Epithelial cell of esophagus (primary cell): Measurements from ENCODE around the gene PIP5K1B.

Experiments used
- DNase-seq: peaks from one replicate; pipeline ENCODE4 v3.0.0; 2010; ENCODE audit warnings: low read depth
- H3K4me3 ChIP-seq: 2 replicates; pipeline ENCODE4 v1.5.1; 2011; ENCODE audit warnings: mild to moderate bottlenecking, low read length, control low read depth
- TF ChIP-seq, protein P1 (sequence below): IDR thresholded peaks from 2 replicates; pipeline ENCODE4 v1.5.1; 2011; ENCODE audit warnings: low read depth, mild to moderate bottlenecking, low read length, control low read depth, inconsistent platforms; ENCODE audit not compliant: insufficient read depth; ENCODE audit errors: missing control alignments

The PIP5K1B gene

GRCh38 chr9:68817079-68817875 is 112.2 kb downstream of the PIP5K1B start:
- TF ChIP-seq, protein P1, sequence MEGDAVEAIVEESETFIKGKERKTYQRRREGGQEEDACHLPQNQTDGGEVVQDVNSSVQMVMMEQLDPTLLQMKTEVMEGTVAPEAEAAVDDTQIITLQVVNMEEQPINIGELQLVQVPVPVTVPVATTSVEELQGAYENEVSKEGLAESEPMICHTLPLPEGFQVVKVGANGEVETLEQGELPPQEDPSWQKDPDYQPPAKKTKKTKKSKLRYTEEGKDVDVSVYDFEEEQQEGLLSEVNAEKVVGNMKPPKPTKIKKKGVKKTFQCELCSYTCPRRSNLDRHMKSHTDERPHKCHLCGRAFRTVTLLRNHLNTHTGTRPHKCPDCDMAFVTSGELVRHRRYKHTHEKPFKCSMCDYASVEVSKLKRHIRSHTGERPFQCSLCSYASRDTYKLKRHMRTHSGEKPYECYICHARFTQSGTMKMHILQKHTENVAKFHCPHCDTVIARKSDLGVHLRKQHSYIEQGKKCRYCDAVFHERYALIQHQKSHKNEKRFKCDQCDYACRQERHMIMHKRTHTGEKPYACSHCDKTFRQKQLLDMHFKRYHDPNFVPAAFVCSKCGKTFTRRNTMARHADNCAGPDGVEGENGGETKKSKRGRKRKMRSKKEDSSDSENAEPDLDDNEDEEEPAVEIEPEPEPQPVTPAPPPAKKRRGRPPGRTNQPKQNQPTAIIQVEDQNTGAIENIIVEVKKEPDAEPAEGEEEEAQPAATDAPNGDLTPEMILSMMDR, result no peak
- no peak for DNase-seq
- no peak overlapping the region for H3K4me3 ChIP-seq

- H3K4me3 ChIP-seq, result no peak overlapping the region
- DNase-seq, result no peak
- TF ChIP-seq, protein P1, result no peak
These were observed 114.0 kb downstream of the PIP5K1B start for GRCh38 chr9:68819065-68819464.

GRCh38 chr9:68821911-68822310 is 116.9 kb downstream of the PIP5K1B start:
- DNase-seq, result no peak
- TF ChIP-seq, protein P1, result no peak
- H3K4me3 ChIP-seq, result no peak overlapping the region

DNA sequence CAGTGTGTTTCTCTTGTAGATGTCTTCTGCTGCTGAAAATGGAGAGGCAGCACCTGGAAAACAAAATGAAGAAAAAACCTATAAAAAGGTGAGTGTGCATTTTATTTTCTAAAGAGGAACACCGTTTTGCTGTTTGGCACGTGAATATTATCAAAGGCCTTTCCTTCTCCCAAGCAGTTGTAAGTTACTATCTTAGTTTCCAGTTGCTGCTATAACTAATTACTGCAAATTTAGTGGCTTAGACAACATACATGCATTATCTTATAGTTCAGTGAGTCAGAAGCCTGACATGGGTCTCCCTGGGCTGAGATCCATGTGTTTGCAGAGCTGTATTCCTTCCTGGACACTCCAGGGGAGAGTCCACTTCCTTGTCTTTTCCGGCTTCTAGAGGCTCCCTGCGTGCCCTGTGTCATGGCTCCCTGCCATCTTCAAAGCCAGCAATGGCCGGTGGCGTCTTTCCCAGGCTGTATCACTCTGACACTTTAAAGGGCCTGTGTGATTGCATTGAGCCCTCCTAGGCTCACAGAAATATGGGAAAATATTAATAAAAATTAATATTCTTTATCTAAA is 117.6 kb downstream of the PIP5K1B start:
- TF ChIP-seq, protein P1, result no peak
- no peak for DNase-seq
- H3K4me3 ChIP-seq, result no peak overlapping the region

DNA sequence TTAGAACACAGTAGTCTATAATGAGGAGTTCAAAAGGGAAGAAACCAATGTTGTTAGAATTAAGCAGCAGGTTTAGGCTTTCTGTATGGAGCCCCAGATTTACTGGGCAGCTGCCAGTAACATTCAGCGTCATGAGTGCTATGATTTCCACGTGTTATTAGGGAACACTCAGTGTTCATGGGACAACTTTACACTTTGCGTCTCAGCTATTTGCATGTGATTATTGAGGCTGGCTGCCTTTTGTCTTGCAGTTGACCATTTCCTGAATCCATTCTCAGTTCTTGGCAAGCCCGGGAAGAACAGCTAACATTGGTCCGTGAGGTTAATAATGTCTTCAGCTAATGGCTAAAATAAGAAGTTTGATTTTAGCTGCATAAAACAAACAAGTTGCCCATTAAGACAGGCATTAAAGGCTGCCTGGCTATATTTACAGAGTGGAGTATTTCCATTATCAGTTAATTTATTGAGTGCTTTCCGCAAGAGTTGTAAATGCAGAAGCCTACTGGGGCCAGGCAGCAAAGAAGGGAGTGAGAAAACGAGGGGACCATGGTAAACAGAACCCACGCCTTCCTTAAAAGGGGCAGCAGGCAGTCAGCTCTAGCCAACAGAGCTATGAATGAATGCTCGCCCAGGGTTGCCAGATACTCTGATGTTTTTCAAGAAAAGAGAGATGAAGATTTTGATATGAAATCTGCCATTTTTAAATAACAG is 120.9 kb downstream of the PIP5K1B start:
- TF ChIP-seq, protein P1, result no peak
- H3K4me3 ChIP-seq, result no peak overlapping the region
- no peak for DNase-seq

GRCh38 chr9:68827837-68828744 is 123.1 kb downstream of the PIP5K1B start:
- no peak overlapping the region for H3K4me3 ChIP-seq
- TF ChIP-seq, protein P1, result no peak
- DNase-seq, result no peak
